ENCODE measurements around the gene WDR37.

Gene WDR37

DNA sequence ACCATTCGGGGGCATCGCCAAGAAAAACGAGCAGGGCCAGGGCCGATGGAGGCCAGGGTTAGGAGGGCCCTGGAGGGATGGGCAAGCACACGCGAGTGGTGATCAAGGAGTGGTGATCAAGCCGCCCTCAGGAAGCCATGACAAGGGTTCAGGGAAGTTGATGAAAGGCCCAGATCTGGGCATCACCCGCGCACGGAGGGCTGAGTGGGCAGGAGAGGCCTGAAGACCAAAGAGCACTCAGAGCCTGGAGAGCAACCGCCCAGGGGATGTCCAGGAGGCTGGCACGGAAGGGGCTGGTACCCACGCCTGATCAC is 114.6 kb downstream of the WDR37 start:
- H3K9me3 ChIP-seq (ENCODE audit: control insufficient read depth, low read length), result no peaks in the 10 kb centered on the region
- no peak overlapping the region for H3K4me3 ChIP-seq (ENCODE audit: insufficient read depth, low read depth, low read length)
- H3K27me3 ChIP-seq (ENCODE audit: control insufficient read depth, insufficient read depth, low read length, poor library complexity, severe bottlenecking), result no peaks in the 10 kb centered on the region
- no peak overlapping the region for H3K27ac ChIP-seq (ENCODE audit: insufficient read depth, low read depth, low read length, poor library complexity, severe bottlenecking)
- H3K36me3 ChIP-seq (ENCODE audit: control insufficient read depth, insufficient read depth, low read length), result no peaks in the 10 kb centered on the region
- no peaks in the 10 kb centered on the region for H3K4me1 ChIP-seq (ENCODE audit: control insufficient read depth, insufficient read depth, low read length)
- 94 to 95% methylated on average over 13 of the region's 13 CpGs for WGBS, 2 experiments

GRCh38 chr10:1171182-1171581 is 115.0 kb downstream of the WDR37 start:
- Histone ChIP-seq H3K27me3 (ENCODE audit: control insufficient read depth, insufficient read depth, low read length, poor library complexity, severe bottlenecking) (no peaks in the 10 kb centered on the region), H3K27ac (ENCODE audit: insufficient read depth, low read depth, low read length, poor library complexity, severe bottlenecking) (no peak overlapping the region), H3K9me3 (ENCODE audit: control insufficient read depth, low read length) (no peaks in the 10 kb centered on the region), H3K4me3 (ENCODE audit: insufficient read depth, low read depth, low read length) (no peak overlapping the region), H3K36me3 (ENCODE audit: control insufficient read depth, insufficient read depth, low read length) (no peaks in the 10 kb centered on the region), H3K4me1 (ENCODE audit: control insufficient read depth, insufficient read depth, low read length) (no peaks in the 10 kb centered on the region)
- 88 to 95% methylated on average over 4 of the region's 4 CpGs for WGBS, 2 experiments

DNA sequence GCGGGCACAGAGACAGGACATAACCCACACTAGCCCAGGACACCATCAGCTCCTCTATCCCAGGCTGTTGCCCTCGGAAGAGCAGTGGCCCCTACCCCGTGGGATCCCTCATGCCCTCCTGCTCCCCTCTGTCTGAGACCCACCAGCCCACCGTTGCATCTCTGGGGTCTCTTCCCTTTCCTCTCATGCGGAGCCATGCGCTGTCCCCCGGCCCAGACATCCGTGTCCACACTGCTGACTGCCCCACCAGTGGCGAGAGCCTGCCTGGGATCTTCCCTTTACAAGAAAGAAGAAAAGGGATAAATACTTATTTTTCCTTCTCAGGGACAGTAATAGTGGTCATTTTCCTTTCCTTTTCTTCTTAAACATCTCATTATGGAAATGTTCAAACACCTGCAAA is 115.4 kb downstream of the WDR37 start:
- 93 to 94% methylated on average over 8 to 9 of the region's 9 CpGs for WGBS, 2 experiments
- H3K27me3 ChIP-seq (ENCODE audit: control insufficient read depth, insufficient read depth, low read length, poor library complexity, severe bottlenecking), result no peaks in the 10 kb centered on the region
- H3K4me3 ChIP-seq (ENCODE audit: insufficient read depth, low read depth, low read length), result no peak overlapping the region
- H3K36me3 ChIP-seq (ENCODE audit: control insufficient read depth, insufficient read depth, low read length), result no peaks in the 10 kb centered on the region
- H3K27ac ChIP-seq (ENCODE audit: insufficient read depth, low read depth, low read length, poor library complexity, severe bottlenecking), result no peak overlapping the region
- H3K4me1 ChIP-seq (ENCODE audit: control insufficient read depth, insufficient read depth, low read length), result no peaks in the 10 kb centered on the region
- no peaks in the 10 kb centered on the region for H3K9me3 ChIP-seq (ENCODE audit: control insufficient read depth, low read length)

DNA sequence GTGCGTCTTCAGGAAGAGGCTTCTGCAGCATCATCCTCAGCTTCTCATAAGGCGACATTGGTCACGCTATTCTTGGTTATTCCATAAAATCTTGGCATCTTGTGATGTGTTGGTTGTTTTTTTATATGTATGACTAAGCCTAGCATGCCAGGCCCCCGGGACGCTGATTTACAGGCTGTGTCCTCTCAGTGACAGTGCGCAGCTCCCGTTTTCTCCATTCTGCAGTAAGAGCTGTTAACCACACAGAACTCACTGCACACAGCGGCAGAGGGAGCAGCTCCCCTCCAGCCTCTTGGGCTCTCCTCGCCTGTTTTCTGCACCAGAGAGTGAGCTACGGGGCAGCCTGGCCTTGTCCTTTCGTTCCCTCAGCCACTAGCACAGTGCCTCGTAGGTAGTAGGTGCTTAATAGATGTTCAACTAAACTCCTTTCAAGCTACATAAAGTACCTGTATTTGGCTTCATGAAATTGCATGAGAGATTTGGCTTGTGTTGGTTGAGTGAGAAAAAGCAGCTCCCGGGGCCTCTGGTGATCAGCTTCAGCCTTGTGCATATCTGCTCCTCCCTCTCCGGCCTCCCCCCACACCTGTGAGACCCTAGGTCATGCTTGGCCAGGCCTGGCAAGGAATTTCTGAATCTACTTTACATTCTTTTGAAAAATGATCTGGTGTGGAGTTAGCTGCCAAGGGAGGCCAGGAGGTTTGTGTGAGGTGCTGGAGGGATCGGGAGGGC is 116.2 kb downstream of the WDR37 start:
- Histone ChIP-seq H3K27me3 (ENCODE audit: control insufficient read depth, insufficient read depth, low read length, poor library complexity, severe bottlenecking) (no peaks in the 10 kb centered on the region), H3K36me3 (ENCODE audit: control insufficient read depth, insufficient read depth, low read length) (no peaks in the 10 kb centered on the region), H3K9me3 (ENCODE audit: control insufficient read depth, low read length) (no peaks in the 10 kb centered on the region), H3K27ac (ENCODE audit: insufficient read depth, low read depth, low read length, poor library complexity, severe bottlenecking) (no peak overlapping the region), H3K4me1 (ENCODE audit: control insufficient read depth, insufficient read depth, low read length) (no peaks in the 10 kb centered on the region), H3K4me3 (ENCODE audit: insufficient read depth, low read depth, low read length) (no peak overlapping the region)
- 93 to 94% methylated on average over 15 of the region's 15 CpGs for WGBS, 2 experiments

GRCh38 chr10:1173091-1173490 is 116.9 kb downstream of the WDR37 start:
- H3K4me3 ChIP-seq (ENCODE audit: insufficient read depth, low read depth, low read length), result no peak overlapping the region
- no peaks in the 10 kb centered on the region for H3K4me1 ChIP-seq (ENCODE audit: control insufficient read depth, insufficient read depth, low read length)
- H3K36me3 ChIP-seq (ENCODE audit: control insufficient read depth, insufficient read depth, low read length), result no peaks in the 10 kb centered on the region
- no peaks in the 10 kb centered on the region for H3K9me3 ChIP-seq (ENCODE audit: control insufficient read depth, low read length)
- no peak overlapping the region for H3K27ac ChIP-seq (ENCODE audit: insufficient read depth, low read depth, low read length, poor library complexity, severe bottlenecking)
- no peaks in the 10 kb centered on the region for H3K27me3 ChIP-seq (ENCODE audit: control insufficient read depth, insufficient read depth, low read length, poor library complexity, severe bottlenecking)
- 93% methylated on average over 27 of the region's 27 CpGs for WGBS, 2 experiments

DNA sequence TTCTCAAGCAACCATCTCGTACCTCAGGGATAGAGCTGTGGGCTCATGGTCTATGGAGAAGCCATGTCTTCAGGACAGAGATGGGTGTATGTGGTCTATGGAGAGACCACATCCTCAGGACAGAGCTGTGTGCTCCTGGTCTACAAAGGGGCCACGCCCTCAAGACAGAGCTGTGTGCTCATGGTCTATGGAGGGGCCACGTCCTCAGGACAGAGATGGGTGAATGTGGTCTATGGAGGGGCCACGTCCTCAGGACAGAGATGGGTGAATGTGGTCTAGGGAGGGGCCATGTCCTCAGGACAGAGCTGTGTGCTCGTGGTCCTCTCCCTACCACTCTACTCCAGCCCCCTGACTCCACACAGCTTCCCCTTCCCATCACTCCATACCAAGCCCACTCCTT is 117.8 kb downstream of the WDR37 start:
- no peaks in the 10 kb centered on the region for H3K27me3 ChIP-seq (ENCODE audit: control insufficient read depth, insufficient read depth, low read length, poor library complexity, severe bottlenecking)
- H3K9me3 ChIP-seq (ENCODE audit: control insufficient read depth, low read length), result no peaks in the 10 kb centered on the region
- no peak overlapping the region for H3K4me3 ChIP-seq (ENCODE audit: insufficient read depth, low read depth, low read length)
- no peak overlapping the region for H3K27ac ChIP-seq (ENCODE audit: insufficient read depth, low read depth, low read length, poor library complexity, severe bottlenecking)
- no peaks in the 10 kb centered on the region for H3K36me3 ChIP-seq (ENCODE audit: control insufficient read depth, insufficient read depth, low read length)
- WGBS, 2 experiments, result 89 to 94% methylated on average over 5 of the region's 5 CpGs
- no peaks in the 10 kb centered on the region for H3K4me1 ChIP-seq (ENCODE audit: control insufficient read depth, insufficient read depth, low read length)

GRCh38 chr10:1175956-1176565 is 119.9 kb downstream of the WDR37 start:
- no peak overlapping the region for H3K27ac ChIP-seq (ENCODE audit: insufficient read depth, low read depth, low read length, poor library complexity, severe bottlenecking)

GRCh38 chr10:1177936-1178335 is 121.8 kb downstream of the WDR37 start:
- WGBS, 2 experiments, result 78 to 86% methylated on average over 9 of the region's 9 CpGs
- H3K4me1 ChIP-seq (ENCODE audit: control insufficient read depth, insufficient read depth, low read length), result no peaks in the 10 kb centered on the region
- no peaks in the 10 kb centered on the region for H3K9me3 ChIP-seq (ENCODE audit: control insufficient read depth, low read length)
- H3K27ac ChIP-seq (ENCODE audit: insufficient read depth, low read depth, low read length, poor library complexity, severe bottlenecking), result no peak overlapping the region
- no peaks in the 10 kb centered on the region for H3K27me3 ChIP-seq (ENCODE audit: control insufficient read depth, insufficient read depth, low read length, poor library complexity, severe bottlenecking)
- no peaks in the 10 kb centered on the region for H3K36me3 ChIP-seq (ENCODE audit: control insufficient read depth, insufficient read depth, low read length)
- H3K4me3 ChIP-seq (ENCODE audit: insufficient read depth, low read depth, low read length), result no peak overlapping the region

More at GRCh38 chr10:1175956-1176565, 119.9 kb downstream of the WDR37 start:
- Histone ChIP-seq H3K36me3 (ENCODE audit: control insufficient read depth, insufficient read depth, low read length) (no peaks in the 10 kb centered on the region), H3K27me3 (ENCODE audit: control insufficient read depth, insufficient read depth, low read length, poor library complexity, severe bottlenecking) (no peaks in the 10 kb centered on the region), H3K9me3 (ENCODE audit: control insufficient read depth, low read length) (no peaks in the 10 kb centered on the region), H3K4me1 (ENCODE audit: control insufficient read depth, insufficient read depth, low read length) (no peaks in the 10 kb centered on the region), H3K4me3 (ENCODE audit: insufficient read depth, low read depth, low read length) (no peak overlapping the region)
- WGBS, 2 experiments, result 96% methylated on average over 23 of the region's 23 CpGs

GRCh38 chr10:1178506-1178905 is 122.3 kb downstream of the WDR37 start:
- 90 to 91% methylated on average over 16 of the region's 16 CpGs for WGBS, 2 experiments
- no peaks in the 10 kb centered on the region for H3K27me3 ChIP-seq (ENCODE audit: control insufficient read depth, insufficient read depth, low read length, poor library complexity, severe bottlenecking)
- no peak overlapping the region for H3K4me3 ChIP-seq (ENCODE audit: insufficient read depth, low read depth, low read length)
- no peaks in the 10 kb centered on the region for H3K9me3 ChIP-seq (ENCODE audit: control insufficient read depth, low read length)
- H3K36me3 ChIP-seq (ENCODE audit: control insufficient read depth, insufficient read depth, low read length), result no peaks in the 10 kb centered on the region
- no peaks in the 10 kb centered on the region for H3K4me1 ChIP-seq (ENCODE audit: control insufficient read depth, insufficient read depth, low read length)
- no peak overlapping the region for H3K27ac ChIP-seq (ENCODE audit: insufficient read depth, low read depth, low read length, poor library complexity, severe bottlenecking)

- H3K36me3 ChIP-seq (ENCODE audit: control insufficient read depth, insufficient read depth, low read length), result no peaks in the 10 kb centered on the region
- 91 to 92% methylated on average over 20 of the region's 20 CpGs for WGBS, 2 experiments
- H3K27ac ChIP-seq (ENCODE audit: insufficient read depth, low read depth, low read length, poor library complexity, severe bottlenecking), result no peak overlapping the region
These were observed 123.3 kb downstream of the WDR37 start for GRCh38 chr10:1179346-1180070.

More at GRCh38 chr10:1179346-1180070, 123.3 kb downstream of the WDR37 start:
- no peak overlapping the region for H3K4me3 ChIP-seq (ENCODE audit: insufficient read depth, low read depth, low read length)
- H3K27me3 ChIP-seq (ENCODE audit: control insufficient read depth, insufficient read depth, low read length, poor library complexity, severe bottlenecking), result no peaks in the 10 kb centered on the region
- no peaks in the 10 kb centered on the region for H3K4me1 ChIP-seq (ENCODE audit: control insufficient read depth, insufficient read depth, low read length)
- H3K9me3 ChIP-seq (ENCODE audit: control insufficient read depth, low read length), result no peaks in the 10 kb centered on the region
